GM23338 (cell line): Measurements from ENCODE around the gene MDGA2. TPM values are rescaled to one million over a fixed set of nuclear protein-coding genes. Genes with fewer than 3 reads are reported as not detected.

Source experiments
- ATAC-seq: fragments of 200-7000 bp; cut with Tn5 transposase; 3 replicates; pipeline ENCODE4 v1.9.1; 2020
- DNase-seq: peaks from one replicate; pipeline ENCODE4 v3.0.0-alpha.2; 2015; ENCODE audit warnings: low spot score
- H2AFZ ChIP-seq: fragments of 200-600 bp; sonication (generic); 2 replicates; pipeline ENCODE4 v1.8.0; 2016; ENCODE audit warnings: antibody characterized with exemption, mild to moderate bottlenecking, moderate library complexity
- H3F3A ChIP-seq: fragments of 200-600 bp; sonication (generic); replicated peaks from 2 replicates; pipeline ENCODE4 v1.8.0; 2017; ENCODE audit warnings: antibody characterized with exemption, mixed run types, low read depth
- H3K27ac ChIP-seq: fragments of 200-600 bp; sonication (generic); 2 replicates; pipeline ENCODE4 v1.6.1; 2016; ENCODE audit warnings: low read depth
- H3K27me3 ChIP-seq: fragments of 200-600 bp; sonication (generic); 2 replicates; pipeline ENCODE4 v1.8.0; 2016; ENCODE audit warnings: mild to moderate bottlenecking, mixed run types, moderate library complexity; ENCODE audit not compliant: insufficient read depth
- H3K36me3 ChIP-seq: fragments of 200-600 bp; sonication (generic); 2 replicates; pipeline ENCODE4 v1.8.0; 2016; ENCODE audit warnings: mild to moderate bottlenecking; ENCODE audit not compliant: insufficient read depth
- H3K4me1 ChIP-seq: fragments of 200-600 bp; sonication (generic); 2 replicates; pipeline ENCODE4 v1.8.0; 2016; ENCODE audit warnings: mild to moderate bottlenecking, moderate library complexity; ENCODE audit not compliant: insufficient read depth
- H3K4me2 ChIP-seq: fragments of 200-600 bp; sonication (generic); 2 replicates; pipeline ENCODE4 v1.7.1; 2017; ENCODE audit warnings: mixed run types
- H3K4me3 ChIP-seq: fragments of 200-600 bp; sonication (generic); 2 replicates; pipeline ENCODE4 v1.6.1; 2016; ENCODE audit warnings: mixed run types
- H3K79me2 ChIP-seq: fragments of 200-600 bp; sonication (generic); replicated peaks from 2 replicates; pipeline ENCODE4 v1.8.0; 2017; ENCODE audit warnings: mild to moderate bottlenecking; ENCODE audit not compliant: insufficient read depth
- H3K9me2 ChIP-seq: fragments of 200-600 bp; sonication (generic); 2 replicates; pipeline ENCODE4 v1.8.0; 2017; ENCODE audit not compliant: insufficient read depth
- H4K20me1 ChIP-seq: fragments of 200-600 bp; sonication (generic); replicated peaks from 2 replicates; pipeline ENCODE4 v1.8.0; 2017; ENCODE audit warnings: mild to moderate bottlenecking; ENCODE audit not compliant: insufficient read depth
- H3K27ac Mint-ChIP-seq: 2 replicates; pipeline ENCODE4 v1.8.0; 2020; ENCODE audit warnings: inconsistent platforms, mild to moderate bottlenecking, moderate library complexity, mixed read lengths
- H3K27me3 Mint-ChIP-seq: 3 replicates; pipeline ENCODE4 v1.8.0; 2022; ENCODE audit warnings: low read depth, mild to moderate bottlenecking, moderate library complexity, mixed read lengths, inconsistent platforms; ENCODE audit not compliant: insufficient read depth, poor library complexity
- H3K36me3 Mint-ChIP-seq: 3 replicates; pipeline ENCODE4 v1.8.0; 2021; ENCODE audit warnings: low read depth, mild to moderate bottlenecking, inconsistent platforms, moderate library complexity, mixed read lengths
- H3K4me1 Mint-ChIP-seq: 3 replicates; pipeline ENCODE4 v1.8.0; 2020; ENCODE audit warnings: mild to moderate bottlenecking, inconsistent platforms, mixed read lengths
- H3K4me3 Mint-ChIP-seq: 3 replicates; pipeline ENCODE4 v1.8.0; 2021; ENCODE audit warnings: moderate library complexity, mild to moderate bottlenecking, inconsistent platforms, mixed read lengths
- H3K9me3 Mint-ChIP-seq: 3 replicates; pipeline ENCODE4 v1.8.0; 2020; ENCODE audit warnings: moderate library complexity, mild to moderate bottlenecking, inconsistent platforms, mixed read lengths
- CREB1 ChIP-seq: fragments of 250-450 bp; sonication (Bioruptor Pico); IDR thresholded peaks from 2 replicates; pipeline ENCODE4 v1.5.0; 2020; ENCODE audit warnings: low read depth, mild to moderate bottlenecking, moderate library complexity
- CTCF ChIP-seq, 2 experiments: fragments of 200-600 bp in 1 of 2; sonication (generic) in 1 of 2; conservative IDR thresholded peaks; 2 replicates each; pipeline versions ENCODE4 v1.5.1 to v1.6.1; 2016 to 2017; ENCODE audit warnings: antibody characterized with exemption in 2 of 2, low read depth in 2 of 2, mild to moderate bottlenecking in 2 of 2, moderate library complexity in 1 of 2
- EZH2 ChIP-seq: fragments of 200-600 bp; sonication (generic); IDR thresholded peaks from one replicate; pipeline ENCODE4 v1.8.0; 2017; ENCODE audit warnings: antibody characterized with exemption, mild to moderate bottlenecking, low read depth; ENCODE audit not compliant: unreplicated experiment
- EZH2phosphoT487 ChIP-seq: fragments of 200-600 bp; sonication (generic); IDR thresholded peaks from one replicate; pipeline ENCODE4 v1.8.1; 2018; ENCODE audit warnings: antibody characterized with exemption; ENCODE audit not compliant: unreplicated experiment
- NANOG ChIP-seq: IDR thresholded peaks from 2 replicates; pipeline ENCODE4 v1.6.1; 2016; ENCODE audit warnings: antibody characterized with exemption, borderline replicate concordance
- STAT1 ChIP-seq: IDR thresholded peaks from one replicate; pipeline ENCODE4 v1.6.1; 2016; ENCODE audit warnings: antibody characterized with exemption; ENCODE audit not compliant: unreplicated experiment
- ZNF114 ChIP-seq: fragments of 250-450 bp; sonication (Bioruptor Pico); IDR thresholded peaks from 2 replicates; pipeline ENCODE4 v1.5.0; 2020; ENCODE audit warnings: mild to moderate bottlenecking, moderate library complexity
- ZNF331 ChIP-seq: fragments of 250-450 bp; sonication (Bioruptor Pico); IDR thresholded peaks from 2 replicates; pipeline ENCODE4 v1.5.0; 2020; ENCODE audit warnings: low read depth, mild to moderate bottlenecking, moderate library complexity
- polyA plus RNA-seq: library from polyadenylated mRNA; unstranded; fragments of >200 nt; fragmentation: Nextera tagmentation; extraction: Ambion mirVana; gene quantifications from 2 replicates; pipeline ENCODE4 v1.2.1, GENCODE V29; 2016
- total RNA-seq: library from RNA; depleted of rRNA; stranded (reverse); fragments of >200 nt; shearing (Covaris generic); gene quantifications from 2 replicates; pipeline ENCODE4 v1.2.3, GENCODE V29; 2014
- TF ChIP-seq, protein P1 (sequence below): fragments of 250-450 bp; sonication (Bioruptor Pico); IDR thresholded peaks from 2 replicates; pipeline ENCODE4 v1.5.0; 2020; ENCODE audit warnings: mild to moderate bottlenecking, moderate library complexity
- TF ChIP-seq, protein P2 (sequence below): IDR thresholded peaks from one replicate; pipeline ENCODE4 v1.6.1; 2018; ENCODE audit warnings: antibody characterized with exemption; ENCODE audit not compliant: unreplicated experiment
- TF ChIP-seq, protein P3 (sequence below): IDR thresholded peaks from 2 replicates; pipeline ENCODE4 v1.6.1; 2016; ENCODE audit warnings: antibody characterized with exemption

The MDGA2 gene
- total and polyA plus RNA-seq, 2 experiments from 2014 or later: 0.68 to 1.7 TPM

- TF ChIP-seq, protein P1, sequence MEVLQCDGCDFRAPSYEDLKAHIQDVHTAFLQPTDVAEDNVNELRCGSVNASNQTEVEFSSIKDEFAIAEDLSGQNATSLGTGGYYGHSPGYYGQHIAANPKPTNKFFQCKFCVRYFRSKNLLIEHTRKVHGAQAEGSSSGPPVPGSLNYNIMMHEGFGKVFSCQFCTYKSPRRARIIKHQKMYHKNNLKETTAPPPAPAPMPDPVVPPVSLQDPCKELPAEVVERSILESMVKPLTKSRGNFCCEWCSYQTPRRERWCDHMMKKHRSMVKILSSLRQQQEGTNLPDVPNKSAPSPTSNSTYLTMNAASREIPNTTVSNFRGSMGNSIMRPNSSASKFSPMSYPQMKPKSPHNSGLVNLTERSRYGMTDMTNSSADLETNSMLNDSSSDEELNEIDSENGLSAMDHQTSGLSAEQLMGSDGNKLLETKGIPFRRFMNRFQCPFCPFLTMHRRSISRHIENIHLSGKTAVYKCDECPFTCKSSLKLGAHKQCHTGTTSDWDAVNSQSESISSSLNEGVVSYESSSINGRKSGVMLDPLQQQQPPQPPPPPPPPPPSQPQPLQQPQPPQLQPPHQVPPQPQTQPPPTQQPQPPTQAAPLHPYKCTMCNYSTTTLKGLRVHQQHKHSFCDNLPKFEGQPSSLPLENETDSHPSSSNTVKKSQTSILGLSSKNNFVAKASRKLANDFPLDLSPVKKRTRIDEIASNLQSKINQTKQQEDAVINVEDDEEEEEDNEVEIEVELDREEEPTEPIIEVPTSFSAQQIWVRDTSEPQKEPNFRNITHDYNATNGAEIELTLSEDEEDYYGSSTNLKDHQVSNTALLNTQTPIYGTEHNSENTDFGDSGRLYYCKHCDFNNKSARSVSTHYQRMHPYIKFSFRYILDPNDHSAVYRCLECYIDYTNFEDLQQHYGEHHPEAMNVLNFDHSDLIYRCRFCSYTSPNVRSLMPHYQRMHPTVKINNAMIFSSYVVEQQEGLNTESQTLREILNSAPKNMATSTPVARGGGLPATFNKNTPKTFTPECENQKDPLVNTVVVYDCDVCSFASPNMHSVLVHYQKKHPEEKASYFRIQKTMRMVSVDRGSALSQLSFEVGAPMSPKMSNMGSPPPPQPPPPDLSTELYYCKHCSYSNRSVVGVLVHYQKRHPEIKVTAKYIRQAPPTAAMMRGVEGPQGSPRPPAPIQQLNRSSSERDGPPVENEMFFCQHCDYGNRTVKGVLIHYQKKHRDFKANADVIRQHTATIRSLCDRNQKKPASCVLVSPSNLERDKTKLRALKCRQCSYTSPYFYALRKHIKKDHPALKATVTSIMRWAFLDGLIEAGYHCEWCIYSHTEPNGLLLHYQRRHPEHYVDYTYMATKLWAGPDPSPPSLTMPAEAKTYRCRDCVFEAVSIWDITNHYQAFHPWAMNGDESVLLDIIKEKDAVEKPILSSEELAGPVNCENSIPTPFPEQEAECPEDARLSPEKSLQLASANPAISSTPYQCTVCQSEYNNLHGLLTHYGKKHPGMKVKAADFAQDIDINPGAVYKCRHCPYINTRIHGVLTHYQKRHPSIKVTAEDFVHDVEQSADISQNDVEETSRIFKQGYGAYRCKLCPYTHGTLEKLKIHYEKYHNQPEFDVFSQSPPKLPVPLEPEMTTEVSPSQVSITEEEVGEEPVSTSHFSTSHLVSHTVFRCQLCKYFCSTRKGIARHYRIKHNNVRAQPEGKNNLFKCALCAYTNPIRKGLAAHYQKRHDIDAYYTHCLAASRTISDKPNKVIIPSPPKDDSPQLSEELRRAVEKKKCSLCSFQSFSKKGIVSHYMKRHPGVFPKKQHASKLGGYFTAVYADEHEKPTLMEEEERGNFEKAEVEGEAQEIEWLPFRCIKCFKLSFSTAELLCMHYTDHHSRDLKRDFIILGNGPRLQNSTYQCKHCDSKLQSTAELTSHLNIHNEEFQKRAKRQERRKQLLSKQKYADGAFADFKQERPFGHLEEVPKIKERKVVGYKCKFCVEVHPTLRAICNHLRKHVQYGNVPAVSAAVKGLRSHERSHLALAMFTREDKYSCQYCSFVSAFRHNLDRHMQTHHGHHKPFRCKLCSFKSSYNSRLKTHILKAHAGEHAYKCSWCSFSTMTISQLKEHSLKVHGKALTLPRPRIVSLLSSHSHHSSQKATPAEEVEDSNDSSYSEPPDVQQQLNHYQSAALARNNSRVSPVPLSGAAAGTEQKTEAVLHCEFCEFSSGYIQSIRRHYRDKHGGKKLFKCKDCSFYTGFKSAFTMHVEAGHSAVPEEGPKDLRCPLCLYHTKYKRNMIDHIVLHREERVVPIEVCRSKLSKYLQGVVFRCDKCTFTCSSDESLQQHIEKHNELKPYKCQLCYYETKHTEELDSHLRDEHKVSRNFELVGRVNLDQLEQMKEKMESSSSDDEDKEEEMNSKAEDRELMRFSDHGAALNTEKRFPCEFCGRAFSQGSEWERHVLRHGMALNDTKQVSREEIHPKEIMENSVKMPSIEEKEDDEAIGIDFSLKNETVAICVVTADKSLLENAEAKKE (CRISPR knock-in tag): no peak
Measured at GRCh38 chr14:47149326-47149725, 526.1 kb downstream of the MDGA2 start (continued).

GRCh38 chr14:47148686-47149085 is 526.7 kb downstream of the MDGA2 start:
- H3K4me3 Mint-ChIP-seq: no peak overlapping the region
- no peaks in the 10 kb centered on the region for H3K27me3 ChIP-seq
- H3K27ac Mint-ChIP-seq: no peak overlapping the region
- no peaks in the 10 kb centered on the region; the same call in 1 of the 2 replicates for H3K4me1 ChIP-seq
- no peak overlapping the region for H3K4me2 ChIP-seq
- H3K36me3 Mint-ChIP-seq: no peaks in the 10 kb centered on the region
- H3K27me3 Mint-ChIP-seq: no peaks in the 10 kb centered on the region
- no peak overlapping the region for H2AFZ ChIP-seq
- ATAC-seq: no peak
- H3K9me2 ChIP-seq: 0 out of 2 replicates have a peak, but pooled peaks cover 8% of the 10 kb centered on the region
- no peak overlapping the region for H3K4me3 ChIP-seq
- no peak for DNase-seq
- H3F3A ChIP-seq: no peaks in the 10 kb centered on the region
- no peaks in the 10 kb centered on the region for H3K36me3 ChIP-seq
- H3K4me1 Mint-ChIP-seq: peaks cover 7% of the 10 kb centered on the region; the same call in 2 of the 3 replicates
- no peak overlapping the region for H3K27ac ChIP-seq
- H3K79me2 ChIP-seq: no peaks in the 10 kb centered on the region
- no peaks in the 10 kb centered on the region for H4K20me1 ChIP-seq
- no peaks in the 10 kb centered on the region; the same call in 2 of the 3 replicates for H3K9me3 Mint-ChIP-seq
- TF ChIP-seq, protein P2, sequence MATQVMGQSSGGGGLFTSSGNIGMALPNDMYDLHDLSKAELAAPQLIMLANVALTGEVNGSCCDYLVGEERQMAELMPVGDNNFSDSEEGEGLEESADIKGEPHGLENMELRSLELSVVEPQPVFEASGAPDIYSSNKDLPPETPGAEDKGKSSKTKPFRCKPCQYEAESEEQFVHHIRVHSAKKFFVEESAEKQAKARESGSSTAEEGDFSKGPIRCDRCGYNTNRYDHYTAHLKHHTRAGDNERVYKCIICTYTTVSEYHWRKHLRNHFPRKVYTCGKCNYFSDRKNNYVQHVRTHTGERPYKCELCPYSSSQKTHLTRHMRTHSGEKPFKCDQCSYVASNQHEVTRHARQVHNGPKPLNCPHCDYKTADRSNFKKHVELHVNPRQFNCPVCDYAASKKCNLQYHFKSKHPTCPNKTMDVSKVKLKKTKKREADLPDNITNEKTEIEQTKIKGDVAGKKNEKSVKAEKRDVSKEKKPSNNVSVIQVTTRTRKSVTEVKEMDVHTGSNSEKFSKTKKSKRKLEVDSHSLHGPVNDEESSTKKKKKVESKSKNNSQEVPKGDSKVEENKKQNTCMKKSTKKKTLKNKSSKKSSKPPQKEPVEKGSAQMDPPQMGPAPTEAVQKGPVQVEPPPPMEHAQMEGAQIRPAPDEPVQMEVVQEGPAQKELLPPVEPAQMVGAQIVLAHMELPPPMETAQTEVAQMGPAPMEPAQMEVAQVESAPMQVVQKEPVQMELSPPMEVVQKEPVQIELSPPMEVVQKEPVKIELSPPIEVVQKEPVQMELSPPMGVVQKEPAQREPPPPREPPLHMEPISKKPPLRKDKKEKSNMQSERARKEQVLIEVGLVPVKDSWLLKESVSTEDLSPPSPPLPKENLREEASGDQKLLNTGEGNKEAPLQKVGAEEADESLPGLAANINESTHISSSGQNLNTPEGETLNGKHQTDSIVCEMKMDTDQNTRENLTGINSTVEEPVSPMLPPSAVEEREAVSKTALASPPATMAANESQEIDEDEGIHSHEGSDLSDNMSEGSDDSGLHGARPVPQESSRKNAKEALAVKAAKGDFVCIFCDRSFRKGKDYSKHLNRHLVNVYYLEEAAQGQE: no peak
- TF ChIP-seq EZH2phosphoT487 (no peak), CREB1 (CRISPR knock-in tag) (no peak), EZH2 (no peak), NANOG (no peak), ZNF331 (no peak), STAT1 (no peak), ZNF114 (CRISPR knock-in tag) (no peak), CTCF (conservative IDR thresholded peaks at IDR 0.05; ENCODE audit: low read depth in 2 of 2) (no peak)
- TF ChIP-seq, protein P3, sequence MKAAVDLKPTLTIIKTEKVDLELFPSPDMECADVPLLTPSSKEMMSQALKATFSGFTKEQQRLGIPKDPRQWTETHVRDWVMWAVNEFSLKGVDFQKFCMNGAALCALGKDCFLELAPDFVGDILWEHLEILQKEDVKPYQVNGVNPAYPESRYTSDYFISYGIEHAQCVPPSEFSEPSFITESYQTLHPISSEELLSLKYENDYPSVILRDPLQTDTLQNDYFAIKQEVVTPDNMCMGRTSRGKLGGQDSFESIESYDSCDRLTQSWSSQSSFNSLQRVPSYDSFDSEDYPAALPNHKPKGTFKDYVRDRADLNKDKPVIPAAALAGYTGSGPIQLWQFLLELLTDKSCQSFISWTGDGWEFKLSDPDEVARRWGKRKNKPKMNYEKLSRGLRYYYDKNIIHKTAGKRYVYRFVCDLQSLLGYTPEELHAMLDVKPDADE: no peak
